Measurements from ENCODE around the gene FAM177B.

GRCh38 chr1:222759451-222760035 lies 22.5 kb downstream of the FAM177B start:
- TF ChIP-seq, protein P1, sequence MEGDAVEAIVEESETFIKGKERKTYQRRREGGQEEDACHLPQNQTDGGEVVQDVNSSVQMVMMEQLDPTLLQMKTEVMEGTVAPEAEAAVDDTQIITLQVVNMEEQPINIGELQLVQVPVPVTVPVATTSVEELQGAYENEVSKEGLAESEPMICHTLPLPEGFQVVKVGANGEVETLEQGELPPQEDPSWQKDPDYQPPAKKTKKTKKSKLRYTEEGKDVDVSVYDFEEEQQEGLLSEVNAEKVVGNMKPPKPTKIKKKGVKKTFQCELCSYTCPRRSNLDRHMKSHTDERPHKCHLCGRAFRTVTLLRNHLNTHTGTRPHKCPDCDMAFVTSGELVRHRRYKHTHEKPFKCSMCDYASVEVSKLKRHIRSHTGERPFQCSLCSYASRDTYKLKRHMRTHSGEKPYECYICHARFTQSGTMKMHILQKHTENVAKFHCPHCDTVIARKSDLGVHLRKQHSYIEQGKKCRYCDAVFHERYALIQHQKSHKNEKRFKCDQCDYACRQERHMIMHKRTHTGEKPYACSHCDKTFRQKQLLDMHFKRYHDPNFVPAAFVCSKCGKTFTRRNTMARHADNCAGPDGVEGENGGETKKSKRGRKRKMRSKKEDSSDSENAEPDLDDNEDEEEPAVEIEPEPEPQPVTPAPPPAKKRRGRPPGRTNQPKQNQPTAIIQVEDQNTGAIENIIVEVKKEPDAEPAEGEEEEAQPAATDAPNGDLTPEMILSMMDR (IDR thresholded peaks at IDR 0.05): no peak
- TF ChIP-seq POLR2A (IDR thresholded peaks at IDR 0.05): no peak
- TF ChIP-seq EP300 (IDR thresholded peaks at IDR 0.05): no peak
- no peak for TF ChIP-seq POLR2AphosphoS5 (IDR thresholded peaks at IDR 0.05)

All from sigmoid colon (tissue), 4 donors.